GM10266 (cell line): Measurements from ENCODE around the gene KCNK17.

Source experiments
- DNase-seq: peaks from one replicate; pipeline ENCODE4 v3.0.0; 2012; ENCODE audit errors: extremely low spot score
- TF ChIP-seq, protein P1 (sequence below): IDR thresholded peaks from 2 replicates; pipeline ENCODE4 v1.5.1; 2012; ENCODE audit warnings: mild to moderate bottlenecking, low read depth; ENCODE audit not compliant: control insufficient read depth, insufficient read depth; ENCODE audit errors: missing control alignments

The KCNK17 gene

DNA sequence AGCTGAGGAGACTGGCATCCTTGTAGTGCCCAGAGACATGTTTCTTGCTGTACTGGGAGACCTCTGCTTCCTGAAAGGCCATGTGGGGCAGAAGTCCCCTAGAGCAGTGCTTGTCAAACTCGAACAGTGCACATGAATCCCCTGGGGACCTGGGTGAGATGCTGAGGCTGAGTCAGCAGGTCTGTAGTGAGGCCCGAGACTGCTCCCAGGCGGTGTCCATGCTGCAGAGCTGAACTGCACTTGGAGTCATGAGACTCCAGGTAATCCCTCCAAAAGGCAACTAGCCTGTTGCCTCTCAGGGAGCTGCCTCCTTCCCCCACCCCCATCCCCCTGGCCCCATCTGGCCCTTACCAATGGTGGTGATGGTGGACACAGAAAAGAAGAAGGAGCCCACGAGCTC, 3.7 kb downstream of the KCNK17 start:
- no peak for DNase-seq

GRCh38 chr6:39309942-39310531, 4.2 kb downstream of the KCNK17 start:
- TF ChIP-seq, protein P1, sequence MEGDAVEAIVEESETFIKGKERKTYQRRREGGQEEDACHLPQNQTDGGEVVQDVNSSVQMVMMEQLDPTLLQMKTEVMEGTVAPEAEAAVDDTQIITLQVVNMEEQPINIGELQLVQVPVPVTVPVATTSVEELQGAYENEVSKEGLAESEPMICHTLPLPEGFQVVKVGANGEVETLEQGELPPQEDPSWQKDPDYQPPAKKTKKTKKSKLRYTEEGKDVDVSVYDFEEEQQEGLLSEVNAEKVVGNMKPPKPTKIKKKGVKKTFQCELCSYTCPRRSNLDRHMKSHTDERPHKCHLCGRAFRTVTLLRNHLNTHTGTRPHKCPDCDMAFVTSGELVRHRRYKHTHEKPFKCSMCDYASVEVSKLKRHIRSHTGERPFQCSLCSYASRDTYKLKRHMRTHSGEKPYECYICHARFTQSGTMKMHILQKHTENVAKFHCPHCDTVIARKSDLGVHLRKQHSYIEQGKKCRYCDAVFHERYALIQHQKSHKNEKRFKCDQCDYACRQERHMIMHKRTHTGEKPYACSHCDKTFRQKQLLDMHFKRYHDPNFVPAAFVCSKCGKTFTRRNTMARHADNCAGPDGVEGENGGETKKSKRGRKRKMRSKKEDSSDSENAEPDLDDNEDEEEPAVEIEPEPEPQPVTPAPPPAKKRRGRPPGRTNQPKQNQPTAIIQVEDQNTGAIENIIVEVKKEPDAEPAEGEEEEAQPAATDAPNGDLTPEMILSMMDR = peak; percentile 90
- DNase-seq = peak; percentile 80

More for the DNA sequence above, 3.7 kb downstream of the KCNK17 start:
- TF ChIP-seq, protein P1 = no peak

DNA sequence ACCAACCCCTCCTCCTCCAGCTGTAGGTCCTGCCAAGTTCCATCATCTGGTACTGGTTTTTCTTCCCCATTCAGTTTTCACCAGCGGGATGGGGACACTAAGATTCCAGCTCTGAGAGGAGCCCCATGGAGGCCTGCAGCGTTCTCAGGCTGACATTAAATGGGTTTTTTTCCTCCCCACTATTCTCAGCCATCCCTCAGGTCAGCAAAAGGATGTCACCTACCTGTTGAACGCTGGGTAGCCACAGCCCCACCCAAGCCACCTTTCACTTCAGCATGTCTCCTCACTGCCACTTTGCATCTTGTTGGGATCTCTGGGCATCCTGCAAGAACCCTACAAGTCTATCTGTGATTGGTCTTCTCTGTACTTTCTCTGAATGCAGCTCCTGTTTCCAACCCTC, 6.8 kb downstream of the KCNK17 start:
- TF ChIP-seq, protein P1 = no peak

DNA sequence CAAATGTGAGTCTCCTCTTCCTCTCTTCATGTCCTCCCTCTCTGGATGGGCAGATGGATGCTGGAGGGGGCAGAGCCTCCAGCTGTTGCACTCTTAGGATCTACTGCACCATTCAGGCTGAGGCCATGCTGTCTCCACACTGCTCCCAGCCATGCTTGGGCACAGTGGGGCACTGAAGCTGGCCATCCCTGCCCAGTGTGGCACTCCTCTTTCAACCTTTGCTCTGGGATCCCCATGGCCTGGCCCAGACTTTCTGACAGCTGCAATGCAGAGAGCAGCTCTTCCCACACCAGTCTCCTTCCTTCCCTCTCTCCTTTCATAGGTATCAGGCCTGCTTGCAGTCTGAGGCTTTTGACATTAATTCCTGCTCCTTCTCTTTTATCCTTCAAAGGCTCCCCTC, 9.3 kb downstream of the KCNK17 start:
- DNase-seq = no peak
- TF ChIP-seq, protein P1 = no peak

More for the DNA sequence above, 6.8 kb downstream of the KCNK17 start:
- no peak for DNase-seq

DNA sequence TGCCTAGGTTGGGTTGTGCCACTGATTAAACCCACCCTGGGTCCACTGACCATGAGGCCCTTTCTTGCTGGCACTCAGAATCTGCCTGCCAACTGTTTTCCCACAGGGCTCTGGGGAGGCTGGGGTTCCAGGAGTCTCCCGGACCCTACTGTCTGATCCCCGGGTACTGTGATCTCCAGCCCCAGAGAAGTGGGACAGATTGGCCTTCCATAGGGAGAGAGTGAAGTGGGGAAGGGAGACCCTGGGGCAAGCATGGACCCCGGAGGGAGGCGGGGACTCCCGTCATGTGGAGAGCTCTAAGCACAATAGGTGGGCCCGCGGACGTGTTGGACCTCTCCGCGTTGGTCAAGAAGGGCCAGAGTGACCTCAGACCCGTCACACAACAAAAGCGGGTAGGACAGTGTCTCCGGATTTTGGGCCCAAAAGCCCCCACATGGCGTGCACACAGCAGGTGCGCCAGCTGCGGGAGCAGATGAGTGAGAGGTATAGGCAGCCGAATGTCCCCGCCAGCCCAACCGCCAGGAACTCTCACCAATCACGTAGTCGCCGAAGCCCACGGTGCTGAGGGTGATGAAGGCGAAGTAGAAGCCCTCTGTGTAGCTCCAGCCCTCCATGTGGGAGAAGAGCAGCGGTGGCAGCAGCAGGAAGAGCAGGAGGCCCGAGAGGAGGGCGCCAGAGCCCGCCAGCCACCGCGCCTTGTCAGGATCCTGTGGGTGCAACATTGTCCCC, 10.6 kb downstream of the KCNK17 start:
- TF ChIP-seq, protein P1 = peak; percentile 2
- no peak for DNase-seq

- peak; percentile 88 for DNase-seq
- TF ChIP-seq, protein P1 = peak; percentile 91
These were observed 11.4 kb downstream of the KCNK17 start for GRCh38 chr6:39302669-39303424.

- TF ChIP-seq, protein P1 = no peak
These were observed 12.2 kb downstream of the KCNK17 start for GRCh38 chr6:39302011-39302410.

More at GRCh38 chr6:39302011-39302410, 12.2 kb downstream of the KCNK17 start:
- DNase-seq = no peak
